Ovary (tissue), 3 donors: ENCODE data around the gene PARD3B.

ENCODE experiments used
- CTCF ChIP-seq, 3 donors: fragments of 450-650 bp in 2 of 3; fragments of 200-600 bp in 1 of 3; IDR thresholded peaks; one replicate each; pipeline versions ENCODE4 v1.5.1 to v1.8.0; 2016 to 2022; ENCODE audit warnings: antibody characterized with exemption in 3 of 3, mild to moderate bottlenecking in 1 of 3
- EP300 ChIP-seq: sonication (generic); formaldehyde crosslinking; IDR thresholded peaks from one replicate; pipeline ENCODE4 v1.6.1; 2017; ENCODE audit warnings: antibody characterized with exemption
- donor health status: DM: no; HTN: no; CAD: no.

- TF ChIP-seq CTCF (IDR thresholded peaks at IDR 0.05) (no peak), EP300 (no peak)
These were observed 230.5 kb downstream of the PARD3B start for GRCh38 chr2:204775766-204776165.
